ENCODE results near the gene PIN1. TPM values are rescaled to one million over a fixed set of nuclear protein-coding genes. Genes with fewer than 3 reads are reported as not detected.

The PIN1 gene
- total RNA-seq, 3 donors from 2014 or later (not counting 1 experiment from before 2014, with no cell fraction given), result 68.3 to 82.6 (median 74.8) TPM

GRCh38 chr19:9891609-9892373 is 56.7 kb downstream of the PIN1 start:
- ATAC-seq, result peak in 1 of 3 donors; percentile 40
- Histone ChIP-seq H3K36me3 (ENCODE audit: control insufficient read depth, insufficient read depth, low read length) (no peaks in the 10 kb centered on the region), H3K9me3 (ENCODE audit: control insufficient read depth, insufficient read depth, low read length) (no peaks in the 10 kb centered on the region), H3K27me3 (ENCODE audit: control insufficient read depth, insufficient read depth, low read length) (no peaks in the 10 kb centered on the region), H3K4me3 (ENCODE audit: low read length) (no peak overlapping the region), H3K4me1 (ENCODE audit: control insufficient read depth, insufficient read depth, low read length) (no peaks in the 10 kb centered on the region), H3K27ac (ENCODE audit: low read length) (no peak overlapping the region)
- TF ChIP-seq CTCF (IDR thresholded peaks at IDR 0.05), result no peak
- peaks cover 10 to 12% of the 10 kb centered on the region in 2 donors for H3K27me3 Mint-ChIP-seq (ENCODE audit: low read depth in 2 of 2)
- H3K4me1 Mint-ChIP-seq, result no peaks in the 10 kb centered on the region
- no peak overlapping the region for H3K27ac Mint-ChIP-seq
- WGBS (ENCODE audit: insufficient coverage), result 64% methylated on average over 6 of the region's 6 CpGs
- DNase-seq, result no peak
- no peaks in the 10 kb centered on the region for H3K36me3 Mint-ChIP-seq
- no peaks in the 10 kb centered on the region for H3K9me3 Mint-ChIP-seq
- intact Hi-C loops (cut with micrococcal nuclease), result no loop called here
- H3K4me3 Mint-ChIP-seq, result no peak overlapping the region

Other genes starting within 250 kb of the PIN1 start
- gene ZNF561, start 214.1 kb upstream of the PIN1 start, total RNA-seq, result 10 to 100 TPM; 32.2 to 47.3 (median 36.9) TPM
- gene ZNF562, start 160.2 kb upstream of the PIN1 start, total RNA-seq, result 10 to 100 TPM; 21.6 to 25.3 (median 23.1) TPM
- gene ZNF846, start 66.6 kb upstream of the PIN1 start, total RNA-seq, result 10 to 100 TPM in 2 of 3 donors, 1 to 10 TPM in 1; 9.8 to 15.6 (median 12.8) TPM
- gene FBXL12, start 16.2 kb upstream of the PIN1 start, total RNA-seq, result 10 to 100 TPM; 36.9 to 46.8 (median 43.6) TPM
- gene UBL5, start 7.4 kb upstream of the PIN1 start, total RNA-seq, result 100 to 1,000 TPM; 193 to 239 (median 194) TPM
- gene OLFM2, start 101.2 kb downstream of the PIN1 start, total RNA-seq, result 1 to 10 TPM; 1.5 to 3.3 (median 2.0) TPM
- 1 to 10 TPM in 1 of 3 donors, under 1 TPM in 2; 0.33 to 6.6 (median 0.63) TPM for gene COL5A3, start 175.2 kb downstream of the PIN1 start, total RNA-seq
- not detected for gene RDH8, start 178.2 kb downstream of the PIN1 start, total RNA-seq

Data from natural killer cell (primary cell).